K562 (cell line): ENCODE data around the gene PLCB1. TPM values are rescaled to one million over a fixed set of nuclear protein-coding genes. Genes with fewer than 3 reads are reported as not detected.

Experiments
- ATAC-seq: fragments of 200-7000 bp; cut with Tn5 transposase; 3 replicates; pipeline ENCODE4 v1.9.1; 2020; ENCODE audit warnings: moderate library complexity
- BruUV-seq: library from RNA; stranded (reverse); fragments of 400-500 nt; replicated peaks from 2 replicates; lab custom pipeline; 2021; lab: Mats Ljungman, UMichigan
- CTCF ChIA-PET: fragments of 300-600 bp; formaldehyde crosslinking; extraction: SDS; loops from one replicate; lab custom pipeline; 2021; ENCODE audit warnings: low intra/inter-chr PET ratio; lab: Yijun Ruan, JAX
- POLR2A ChIA-PET: fragments of 300-600, 350-650 bp; sonication (Branson Sonifier 250); formaldehyde crosslinking; extraction: SDS; loops from one replicate; lab custom pipeline; 2021; ENCODE audit warnings: antibody characterized with exemption, inconsistent platforms; lab: Yijun Ruan, JAX
- DNase-seq, 4 experiments: peaks; one replicate each; pipeline versions ENCODE4 v3.0.0 to v3.0.0-alpha.2; 2011 to 2018; ENCODE audit warnings: low spot score in 3 of 4, mixed read lengths in 3 of 4; ENCODE audit errors: extremely low read depth in 1 of 4
- FAIRE-seq: peaks from 2 replicates; lab custom pipeline; 2011; peaks lifted over from hg19 to GRCh38; lab: Jason Lieb, UNC
- H2AFZ ChIP-seq: 2 replicates; pipeline ENCODE4 v1.6.0; 2011; ENCODE audit warnings: low read depth, low read length, control low read depth, inconsistent platforms
- H3K27ac ChIP-seq: fragments of 200-600 bp; 3 replicates; pipeline ENCODE4 v1.8.0; 2011; ENCODE audit warnings: low read depth, mild to moderate bottlenecking, control low read depth, inconsistent platforms, low read length, moderate library complexity, mixed read lengths; ENCODE audit errors: extremely low read depth
- H3K27me3 ChIP-seq, 2 experiments: fragments of 300-600 bp in 1 of 2; 2 replicates in 1 of 2; 3 replicates in 1 of 2; pipeline versions ENCODE4 v1.6.0 to v1.8.0; 2011; ENCODE audit warnings: inconsistent platforms in 2 of 2, low read length in 2 of 2, mild to moderate bottlenecking in 1 of 2, mixed read lengths in 1 of 2, moderate library complexity in 1 of 2; ENCODE audit not compliant: control insufficient read depth in 2 of 2, insufficient read depth in 2 of 2
- H3K36me3 ChIP-seq: fragments of 300-600 bp; 3 replicates; pipeline ENCODE4 v1.8.0; 2011; ENCODE audit warnings: mild to moderate bottlenecking, low read length, inconsistent platforms; ENCODE audit not compliant: control insufficient read depth, insufficient read depth
- H3K4me1 ChIP-seq, 2 experiments: fragments of 200-600 bp in 1 of 2; replicated peaks in 1 of 2; 2 replicates in 1 of 2; 3 replicates in 1 of 2; pipeline versions ENCODE4 v1.5.1 to v1.8.0; 2011; ENCODE audit warnings: inconsistent platforms in 2 of 2, low read length in 2 of 2, mild to moderate bottlenecking in 1 of 2, mixed read lengths in 1 of 2, moderate library complexity in 1 of 2; ENCODE audit not compliant: control insufficient read depth in 2 of 2, insufficient read depth in 2 of 2
- H3K4me2 ChIP-seq: 2 replicates; pipeline ENCODE4 v1.6.1; 2011; ENCODE audit warnings: low read length, control low read depth, inconsistent platforms, mixed read lengths; ENCODE audit not compliant: insufficient read depth
- H3K4me3 ChIP-seq: fragments of 200-600 bp; sonication (generic), shearing (Covaris generic); 2 replicates; pipeline ENCODE4 v1.5.1; 2016; ENCODE audit warnings: control low read depth, inconsistent platforms
- H3K79me2 ChIP-seq: fragments of 200-600 bp; 3 replicates; pipeline ENCODE4 v1.8.0; 2011; ENCODE audit warnings: low read length, inconsistent platforms; ENCODE audit not compliant: control insufficient read depth, insufficient read depth
- H3K9ac ChIP-seq, 2 experiments: 2 replicates each; pipeline versions ENCODE4 v1.6.0 to v1.6.1; 2011; ENCODE audit warnings: low read depth in 2 of 2, low read length in 2 of 2, control low read depth in 1 of 2, inconsistent platforms in 1 of 2, mild to moderate bottlenecking in 1 of 2, mixed read lengths in 1 of 2; ENCODE audit not compliant: insufficient read depth in 1 of 2
- H3K9me1 ChIP-seq: one replicate; pipeline ENCODE4 v1.6.0; 2011; ENCODE audit warnings: inconsistent platforms, mild to moderate bottlenecking, low read length, moderate library complexity; ENCODE audit not compliant: control insufficient read depth, insufficient read depth
- H3K9me3 ChIP-seq: replicated peaks from 2 replicates; pipeline ENCODE4 v1.5.1; 2011; ENCODE audit warnings: low read depth, low read length, inconsistent platforms; ENCODE audit not compliant: control insufficient read depth, insufficient read depth
- H4K20me1 ChIP-seq: replicated peaks from 2 replicates; pipeline ENCODE4 v1.6.1; 2011; ENCODE audit warnings: low read length, inconsistent platforms, mixed read lengths; ENCODE audit not compliant: control insufficient read depth, insufficient read depth
- CBFB ChIP-seq: sonication (generic); formaldehyde crosslinking; IDR thresholded peaks from 2 replicates; pipeline ENCODE4 v1.4.0; 2020; ENCODE audit warnings: mild to moderate bottlenecking, missing genetic modification reagents
- DACH1 ChIP-seq: fragments of 450-650 bp; IDR thresholded peaks from 2 replicates; pipeline ENCODE4 v1.6.1; 2018; ENCODE audit not compliant: partially characterized antibody
- ELF2 ChIP-seq: fragments of 250-450 bp; sonication (Bioruptor Pico); IDR thresholded peaks from 2 replicates; pipeline ENCODE4 v1.5.0; 2021; ENCODE audit warnings: mild to moderate bottlenecking
- NFIX ChIP-seq: fragments of 250-450 bp; sonication (Bioruptor Pico); IDR thresholded peaks from 2 replicates; pipeline ENCODE4 v1.4.0; 2020; ENCODE audit warnings: low read depth, mild to moderate bottlenecking, moderate library complexity
- PHB ChIP-seq: fragments of 250-450 bp; sonication (Bioruptor Pico); IDR thresholded peaks from 2 replicates; pipeline ENCODE4 v1.5.0; 2021
- SMARCB1 ChIP-seq: IDR thresholded peaks from 2 replicates; pipeline ENCODE4 v1.6.1; 2011; ENCODE audit warnings: improper control_type of control experiment, low read depth; ENCODE audit not compliant: insufficient read length
- TAF9B ChIP-seq: fragments of 450-650 bp; IDR thresholded peaks from 2 replicates; pipeline ENCODE4 v1.6.1; 2018; ENCODE audit warnings: mild to moderate bottlenecking; ENCODE audit not compliant: partially characterized antibody
- TCF7L2 ChIP-seq: fragments of 150-350 bp; IDR thresholded peaks from 2 replicates; pipeline ENCODE4 v1.6.1; 2016; ENCODE audit warnings: low read depth, mild to moderate bottlenecking, low read length, moderate library complexity
- ZNF24 ChIP-seq: fragments of 450-650 bp; IDR thresholded peaks from 2 replicates; pipeline ENCODE4 v1.6.1; 2016
- WGBS: fragments of 100-300 bp; shearing (Covaris generic); methylation state at CpG from one replicate; pipeline ENCODE4 v1.1.6; 2016; ENCODE audit warnings: low coverage, mixed read lengths; ENCODE audit not compliant: insufficient coverage; ENCODE audit errors: missing lambda C conversion rate; 5-methylcytosine and 5-hydroxymethylcytosine counted together
- in situ Hi-C: fragments of 300-500 bp; cut with MboI; formaldehyde crosslinking; loops from 4 replicates; pipeline ENCODE4 v1.15.0; 2018; ENCODE audit warnings: inconsistent platforms, mixed read lengths
- intact Hi-C: fragments of 100-400 bp; cut with micrococcal nuclease; formaldehyde crosslinking; loops from 2 replicates; pipeline ENCODE4 v1.14.2; 2022
- polyA plus RNA-seq, 8 experiments: library from polyadenylated mRNA; depleted of rRNA in 4 of 8; stranded (reverse) in 5 of 8; unstranded in 3 of 8; fragments of >200 nt; fragmentation: Nextera tagmentation in 2 of 8; fragmentation: Illumina TruSeq in 1 of 8; extraction: Ambion mirVana in 2 of 8; extraction: Trizol in 1 of 8; gene quantifications; 2 replicates each; pipeline versions ENCODE4 v1.2.1 to v1.2.3, GENCODE V29; 2011 to 2014; ENCODE audit warnings: inconsistent platforms in 1 of 8, missing spikeins in 1 of 8
- total RNA-seq, 7 experiments: library from RNA; depleted of rRNA in 6 of 7; stranded (reverse); fragments of >200 nt in 6 of 7; fragmentation: Illumina TruSeq in 2 of 7; extraction: Trizol in 2 of 7; gene quantifications; 2 replicates each; pipeline versions ENCODE4 v1.2.1 to v1.2.3, GENCODE V29; 2011 to 2021; ENCODE audit warnings: low replicate concordance in 1 of 7
- TF ChIP-seq, protein P1 (sequence below): fragments of 250-450 bp; sonication (Bioruptor Pico); IDR thresholded peaks from 2 replicates; pipeline ENCODE4 v1.4.0; 2020; ENCODE audit warnings: mild to moderate bottlenecking, moderate library complexity
- TF ChIP-seq, protein P2 (sequence below), 2 experiments: fragments of 200-800 bp in 1 of 2; sonication (Bioruptor generic) in 1 of 2; sonication (generic) in 1 of 2; formaldehyde crosslinking in 1 of 2; IDR thresholded peaks in 1 of 2; conservative IDR thresholded peaks in 1 of 2; 2 replicates each; pipeline versions ENCODE4 v1.5.0 to v1.6.1; 2016 to 2020; ENCODE audit warnings: missing compliant biosample characterization in 1 of 2, missing genetic modification characterization in 1 of 2, missing genetic modification reagents in 1 of 2
- TF ChIP-seq, protein P3 (sequence below), 2 experiments: fragments of 150-350 bp in 1 of 2; IDR thresholded peaks; 2 replicates each; pipeline ENCODE4 v1.6.1; 2012 to 2016; ENCODE audit warnings: low read depth in 2 of 2, low read length in 2 of 2, mild to moderate bottlenecking in 1 of 2, moderate library complexity in 1 of 2

Gene PLCB1
- total and polyA plus RNA-seq, 9 of the 15 experiments (the other 6 are each of a cell fraction or from before 2014, with no cell fraction given), result 0.34 to 3.1 (median 1.3) TPM

DNA sequence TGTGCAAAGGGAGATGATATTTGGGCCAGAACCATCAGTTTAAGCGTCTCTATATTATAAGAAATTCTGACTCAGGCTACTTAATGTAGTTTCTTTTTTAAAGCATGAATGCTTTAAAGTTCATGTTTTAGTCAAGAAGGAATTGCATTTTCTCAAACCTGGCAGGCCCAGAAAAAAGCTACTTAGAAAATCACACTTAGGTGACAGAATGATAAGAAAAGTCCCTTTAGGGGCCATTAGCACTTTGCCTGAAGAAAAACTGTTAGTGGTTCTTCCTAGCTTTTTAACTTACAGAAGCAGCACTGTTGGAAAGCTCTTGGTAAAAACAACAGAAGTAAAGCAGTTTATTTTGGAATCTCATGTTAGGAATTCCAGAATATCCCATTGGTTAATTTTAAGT lies 387.8 kb downstream of the PLCB1 start:
- CTCF ChIA-PET, result no interaction called here
- no peak for ATAC-seq
- BruUV-seq, result no TSS peak

DNA sequence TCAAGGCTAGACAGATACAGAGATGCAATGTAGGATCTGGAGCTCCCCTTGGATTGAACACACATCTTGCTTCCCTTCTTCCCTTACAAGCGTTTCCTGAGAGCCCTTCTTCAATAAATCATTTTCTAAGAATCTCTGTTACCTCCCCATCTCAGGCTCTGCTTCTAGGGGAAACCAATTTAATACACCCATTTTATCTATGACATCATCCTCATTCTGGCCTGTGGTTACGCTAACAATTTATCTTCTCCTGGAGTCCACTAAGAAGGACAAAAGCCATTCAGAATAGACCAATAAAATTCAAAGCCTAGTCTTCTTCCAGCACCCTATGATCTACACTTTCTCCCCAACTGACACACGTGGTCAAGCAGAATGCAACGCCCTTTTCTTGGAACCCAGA lies 390.1 kb downstream of the PLCB1 start:
- ChIA-PET POLR2A (no interaction called here), CTCF (no interaction called here)
- no peak overlapping the region for H3K4me3 ChIP-seq
- FAIRE-seq (no peak), ATAC-seq (no peak), DNase-seq (no peak)
- WGBS, result 2% methylated on average over 4 of the region's 4 CpGs
- no peaks in the 10 kb centered on the region for H3K27me3 ChIP-seq
- no TSS peak for BruUV-seq
- no peaks in the 10 kb centered on the region for H3K9me1 ChIP-seq
- intact Hi-C loops (no loop called here), in situ Hi-C loops (no loop called here)
- H3K79me2 ChIP-seq, result no peaks in the 10 kb centered on the region
- no peak overlapping the region for H3K27ac ChIP-seq
- no peaks in the 10 kb centered on the region for H3K9me3 ChIP-seq
- H4K20me1 ChIP-seq, result no peaks in the 10 kb centered on the region
- no peaks in the 10 kb centered on the region for H3K4me1 ChIP-seq
- H3K4me2 ChIP-seq, result no peak overlapping the region
- no peaks in the 10 kb centered on the region for H3K36me3 ChIP-seq
- no peak overlapping the region for H2AFZ ChIP-seq
- no peak overlapping the region for H3K9ac ChIP-seq
- TF ChIP-seq ELF2 (CRISPR knock-in tag) (no peak), DACH1 (no peak), TCF7L2 (no peak), SMARCB1 (no peak)
- TF ChIP-seq, protein P1, sequence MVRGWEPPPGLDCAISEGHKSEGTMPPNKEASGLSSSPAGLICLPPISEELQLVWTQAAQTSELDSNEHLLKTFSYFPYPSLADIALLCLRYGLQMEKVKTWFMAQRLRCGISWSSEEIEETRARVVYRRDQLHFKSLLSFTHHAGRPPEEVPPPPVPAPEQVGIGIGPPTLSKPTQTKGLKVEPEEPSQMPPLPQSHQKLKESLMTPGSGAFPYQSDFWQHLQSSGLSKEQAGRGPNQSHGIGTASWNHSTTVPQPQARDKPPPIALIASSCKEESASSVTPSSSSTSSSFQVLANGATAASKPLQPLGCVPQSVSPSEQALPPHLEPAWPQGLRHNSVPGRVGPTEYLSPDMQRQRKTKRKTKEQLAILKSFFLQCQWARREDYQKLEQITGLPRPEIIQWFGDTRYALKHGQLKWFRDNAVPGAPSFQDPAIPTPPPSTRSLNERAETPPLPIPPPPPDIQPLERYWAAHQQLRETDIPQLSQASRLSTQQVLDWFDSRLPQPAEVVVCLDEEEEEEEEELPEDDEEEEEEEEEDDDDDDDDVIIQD (CRISPR knock-in tag), result no peak
- TF ChIP-seq, protein P2, sequence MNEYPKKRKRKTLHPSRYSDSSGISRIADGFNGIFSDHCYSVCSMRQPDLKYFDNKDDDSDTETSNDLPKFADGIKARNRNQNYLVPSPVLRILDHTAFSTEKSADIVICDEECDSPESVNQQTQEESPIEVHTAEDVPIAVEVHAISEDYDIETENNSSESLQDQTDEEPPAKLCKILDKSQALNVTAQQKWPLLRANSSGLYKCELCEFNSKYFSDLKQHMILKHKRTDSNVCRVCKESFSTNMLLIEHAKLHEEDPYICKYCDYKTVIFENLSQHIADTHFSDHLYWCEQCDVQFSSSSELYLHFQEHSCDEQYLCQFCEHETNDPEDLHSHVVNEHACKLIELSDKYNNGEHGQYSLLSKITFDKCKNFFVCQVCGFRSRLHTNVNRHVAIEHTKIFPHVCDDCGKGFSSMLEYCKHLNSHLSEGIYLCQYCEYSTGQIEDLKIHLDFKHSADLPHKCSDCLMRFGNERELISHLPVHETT (CRISPR knock-in tag; conservative IDR thresholded peaks at IDR 0.05 in 1 of 2, IDR thresholded peaks at IDR 0.05 in 1 of 2), result no peak
- TF ChIP-seq, protein P3, sequence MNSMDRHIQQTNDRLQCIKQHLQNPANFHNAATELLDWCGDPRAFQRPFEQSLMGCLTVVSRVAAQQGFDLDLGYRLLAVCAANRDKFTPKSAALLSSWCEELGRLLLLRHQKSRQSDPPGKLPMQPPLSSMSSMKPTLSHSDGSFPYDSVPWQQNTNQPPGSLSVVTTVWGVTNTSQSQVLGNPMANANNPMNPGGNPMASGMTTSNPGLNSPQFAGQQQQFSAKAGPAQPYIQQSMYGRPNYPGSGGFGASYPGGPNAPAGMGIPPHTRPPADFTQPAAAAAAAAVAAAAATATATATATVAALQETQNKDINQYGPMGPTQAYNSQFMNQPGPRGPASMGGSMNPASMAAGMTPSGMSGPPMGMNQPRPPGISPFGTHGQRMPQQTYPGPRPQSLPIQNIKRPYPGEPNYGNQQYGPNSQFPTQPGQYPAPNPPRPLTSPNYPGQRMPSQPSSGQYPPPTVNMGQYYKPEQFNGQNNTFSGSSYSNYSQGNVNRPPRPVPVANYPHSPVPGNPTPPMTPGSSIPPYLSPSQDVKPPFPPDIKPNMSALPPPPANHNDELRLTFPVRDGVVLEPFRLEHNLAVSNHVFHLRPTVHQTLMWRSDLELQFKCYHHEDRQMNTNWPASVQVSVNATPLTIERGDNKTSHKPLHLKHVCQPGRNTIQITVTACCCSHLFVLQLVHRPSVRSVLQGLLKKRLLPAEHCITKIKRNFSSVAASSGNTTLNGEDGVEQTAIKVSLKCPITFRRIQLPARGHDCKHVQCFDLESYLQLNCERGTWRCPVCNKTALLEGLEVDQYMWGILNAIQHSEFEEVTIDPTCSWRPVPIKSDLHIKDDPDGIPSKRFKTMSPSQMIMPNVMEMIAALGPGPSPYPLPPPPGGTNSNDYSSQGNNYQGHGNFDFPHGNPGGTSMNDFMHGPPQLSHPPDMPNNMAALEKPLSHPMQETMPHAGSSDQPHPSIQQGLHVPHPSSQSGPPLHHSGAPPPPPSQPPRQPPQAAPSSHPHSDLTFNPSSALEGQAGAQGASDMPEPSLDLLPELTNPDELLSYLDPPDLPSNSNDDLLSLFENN (IDR thresholded peaks at IDR 0.05; ENCODE audit: low read depth in 2 of 2, low read length in 2 of 2), result no peak

More for the DNA sequence above, 387.8 kb downstream of the PLCB1 start:
- H3K4me3 ChIP-seq, result no peak overlapping the region
- WGBS, result 0% methylated on average over 1 of the region's 1 CpG
- in situ Hi-C loops, result no loop called here
- no peak for TF ChIP-seq PHB (CRISPR knock-in tag)
- TF ChIP-seq CBFB (CRISPR knock-in tag), result no peak
- no peak for TF ChIP-seq ZNF24
- TF ChIP-seq NFIX (CRISPR knock-in tag), result no peak
- TF ChIP-seq TAF9B, result no peak
- TF ChIP-seq, all 486 proteins: peak for 0
- H3K27me3 ChIP-seq, result no peaks in the 10 kb centered on the region
- FAIRE-seq (no peak), DNase-seq (no peak)
- H3K4me2 ChIP-seq, result no peak overlapping the region
- H3K36me3 ChIP-seq, result no peaks in the 10 kb centered on the region
- no peaks in the 10 kb centered on the region for H4K20me1 ChIP-seq
- no peaks in the 10 kb centered on the region for H3K9me3 ChIP-seq
- no peak overlapping the region for H3K27ac ChIP-seq
- no peaks in the 10 kb centered on the region for H3K9me1 ChIP-seq
- H3K79me2 ChIP-seq, result no peaks in the 10 kb centered on the region
- H2AFZ ChIP-seq, result no peak overlapping the region
- POLR2A ChIA-PET, result no interaction called here
- H3K9ac ChIP-seq, result no peak overlapping the region
- intact Hi-C loops, result no loop called here
- no peaks in the 10 kb centered on the region for H3K4me1 ChIP-seq
